ENCODE results near the gene IL19.

The IL19 gene

GRCh38 chr1:206863266-206863665 lies 92.7 kb downstream of the IL19 start:
- DNase-seq (ENCODE audit: low read depth) = no peak

- DNase-seq (ENCODE audit: low read depth) = peak; percentile 27
Measured at GRCh38 chr1:206864939-206865671, 94.5 kb downstream of the IL19 start, which contains the start of gene IL20. TSS of gene IL20 (plus strand) at chr1:206865623. CDS start at chr1:206865853, 230 bp downstream.

- no peak for DNase-seq (ENCODE audit: low read depth)
Measured at GRCh38 chr1:206866062-206866461, 95.5 kb downstream of the IL19 start.

- no peak for DNase-seq (ENCODE audit: low read depth)
Measured at GRCh38 chr1:206867239-206867638, 96.7 kb downstream of the IL19 start.

GRCh38 chr1:206867716-206868115 lies 97.1 kb downstream of the IL19 start:
- DNase-seq (ENCODE audit: low read depth) = no peak

- no peak for DNase-seq (ENCODE audit: low read depth)
Measured at GRCh38 chr1:206868264-206868663, 97.7 kb downstream of the IL19 start.

GRCh38 chr1:206872139-206872538 lies 101.6 kb downstream of the IL19 start:
- no peak for DNase-seq (ENCODE audit: low read depth)

- DNase-seq (ENCODE audit: low read depth) = no peak
Measured at GRCh38 chr1:206873603-206874188, 103.1 kb downstream of the IL19 start.

GRCh38 chr1:206875752-206876377 lies 105.3 kb downstream of the IL19 start:
- no peak for DNase-seq (ENCODE audit: low read depth)

- DNase-seq (ENCODE audit: low read depth) = no peak
Measured at GRCh38 chr1:206878456-206878855, 107.9 kb downstream of the IL19 start.

GRCh38 chr1:206880314-206880713 lies 109.7 kb downstream of the IL19 start:
- no peak for DNase-seq (ENCODE audit: low read depth)

- DNase-seq (ENCODE audit: low read depth) = no peak
Measured at GRCh38 chr1:206882555-206882954, 112.0 kb downstream of the IL19 start.

- DNase-seq (ENCODE audit: low read depth) = no peak
Measured at GRCh38 chr1:206883160-206883559, 112.6 kb downstream of the IL19 start.

GRCh38 chr1:206883876-206884275 lies 113.3 kb downstream of the IL19 start:
- DNase-seq (ENCODE audit: low read depth) = no peak

- no peak for DNase-seq (ENCODE audit: low read depth)
Measured at GRCh38 chr1:206885341-206886060, 114.9 kb downstream of the IL19 start.

GRCh38 chr1:206886831-206887230 lies 116.3 kb downstream of the IL19 start:
- DNase-seq (ENCODE audit: low read depth) = no peak

- no peak for DNase-seq (ENCODE audit: low read depth)
Measured at GRCh38 chr1:206887701-206888100, 117.1 kb downstream of the IL19 start.

GRCh38 chr1:206890125-206891060 lies 119.8 kb downstream of the IL19 start:
- DNase-seq (ENCODE audit: low read depth) = peak; percentile 40

- DNase-seq (ENCODE audit: low read depth) = no peak
Measured at GRCh38 chr1:206891412-206891811, 120.8 kb downstream of the IL19 start.

All from non-pigmented ciliary epithelial cell (primary cell).